Type B pancreatic cell (in vitro differentiated cells): ENCODE measurements around the gene OR2AT4. TPM values are rescaled to one million over a fixed set of nuclear protein-coding genes. Genes with fewer than 3 reads are reported as not detected.
"Not testable (repeated sequence)": the region's sequence is repeated elsewhere in the genome, so short reads cannot be mapped to it uniquely, and the experiment has no call there.

Experiments
- DNase-seq: peaks from one replicate; pipeline ENCODE4 v3.0.0; 2021; ENCODE audit warnings: mixed read lengths; ENCODE audit not compliant: unreplicated experiment; ENCODE audit errors: extremely low spot score
- H3K27ac Mint-ChIP-seq: 2 replicates; pipeline ENCODE4 v1.8.0; 2021; ENCODE audit warnings: mild to moderate bottlenecking, mixed read lengths
- H3K27me3 Mint-ChIP-seq: 2 replicates; pipeline ENCODE4 v1.8.0; 2021; ENCODE audit warnings: mixed read lengths
- H3K36me3 Mint-ChIP-seq: 2 replicates; pipeline ENCODE4 v1.8.0; 2021; ENCODE audit warnings: mixed read lengths
- H3K4me1 Mint-ChIP-seq: one replicate; pipeline ENCODE4 v1.8.0; 2021; ENCODE audit warnings: mixed read lengths; ENCODE audit not compliant: unreplicated experiment
- H3K4me3 Mint-ChIP-seq: 2 replicates; pipeline ENCODE4 v1.8.0; 2021; ENCODE audit warnings: mild to moderate bottlenecking, mixed read lengths
- H3K9me3 Mint-ChIP-seq: 2 replicates; pipeline ENCODE4 v1.8.0; 2021; ENCODE audit warnings: mixed read lengths
- total RNA-seq: library from RNA; stranded (reverse); gene quantifications from 2 replicates; pipeline ENCODE4 v1.2.1, GENCODE V29; 2021; ENCODE audit warnings: low replicate concordance
- TF ChIP-seq, protein P1 (sequence below): fragments of 200-600 bp; sonication (generic); conservative IDR thresholded peaks from 2 replicates; pipeline ENCODE4 v1.5.0; 2021; ENCODE audit warnings: antibody characterized with exemption, mild to moderate bottlenecking

Gene OR2AT4
- total RNA-seq, 1 donor from 2014 or later, result not detected

GRCh38 chr11:75059299-75059698 is 37.4 kb downstream of the OR2AT4 start:
- Mint-ChIP-seq H3K4me1 (no peaks in the 10 kb centered on the region), H3K27ac (no peak overlapping the region), H3K27me3 (peaks cover 10% of the 10 kb centered on the region), H3K9me3 (peaks cover 4% of the 10 kb centered on the region), H3K4me3 (no peak overlapping the region), H3K36me3 (no peaks in the 10 kb centered on the region)
- DNase-seq, result no peak
- TF ChIP-seq, protein P1, sequence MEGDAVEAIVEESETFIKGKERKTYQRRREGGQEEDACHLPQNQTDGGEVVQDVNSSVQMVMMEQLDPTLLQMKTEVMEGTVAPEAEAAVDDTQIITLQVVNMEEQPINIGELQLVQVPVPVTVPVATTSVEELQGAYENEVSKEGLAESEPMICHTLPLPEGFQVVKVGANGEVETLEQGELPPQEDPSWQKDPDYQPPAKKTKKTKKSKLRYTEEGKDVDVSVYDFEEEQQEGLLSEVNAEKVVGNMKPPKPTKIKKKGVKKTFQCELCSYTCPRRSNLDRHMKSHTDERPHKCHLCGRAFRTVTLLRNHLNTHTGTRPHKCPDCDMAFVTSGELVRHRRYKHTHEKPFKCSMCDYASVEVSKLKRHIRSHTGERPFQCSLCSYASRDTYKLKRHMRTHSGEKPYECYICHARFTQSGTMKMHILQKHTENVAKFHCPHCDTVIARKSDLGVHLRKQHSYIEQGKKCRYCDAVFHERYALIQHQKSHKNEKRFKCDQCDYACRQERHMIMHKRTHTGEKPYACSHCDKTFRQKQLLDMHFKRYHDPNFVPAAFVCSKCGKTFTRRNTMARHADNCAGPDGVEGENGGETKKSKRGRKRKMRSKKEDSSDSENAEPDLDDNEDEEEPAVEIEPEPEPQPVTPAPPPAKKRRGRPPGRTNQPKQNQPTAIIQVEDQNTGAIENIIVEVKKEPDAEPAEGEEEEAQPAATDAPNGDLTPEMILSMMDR, result no peak

DNA sequence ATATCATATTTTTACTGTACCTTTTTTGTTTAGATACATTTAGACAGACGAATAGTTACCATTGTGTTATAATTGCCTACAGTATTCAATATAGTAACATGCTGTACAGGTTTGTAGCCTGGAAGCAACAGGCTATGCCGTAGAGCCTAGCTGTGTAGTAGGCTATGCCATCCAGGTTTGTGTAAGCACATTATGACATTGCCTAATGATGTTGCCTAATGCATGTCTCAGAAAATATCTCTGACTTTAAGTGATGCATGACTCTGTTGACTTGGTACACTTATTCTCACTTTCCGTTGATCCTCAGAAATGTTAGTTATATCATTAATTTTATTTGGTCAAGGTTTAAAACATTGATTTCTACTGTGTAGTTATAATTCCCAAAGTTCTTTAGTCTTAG is 39.9 kb downstream of the OR2AT4 start:
- peaks cover 5% of the 10 kb centered on the region for H3K27me3 Mint-ChIP-seq
- no peak overlapping the region for H3K27ac Mint-ChIP-seq
- TF ChIP-seq, protein P1, result no peak
- H3K4me3 Mint-ChIP-seq, result no peak overlapping the region
- no peaks in the 10 kb centered on the region for H3K9me3 Mint-ChIP-seq
- no peaks in the 10 kb centered on the region for H3K4me1 Mint-ChIP-seq
- no peaks in the 10 kb centered on the region for H3K36me3 Mint-ChIP-seq
- no peak for DNase-seq

DNA sequence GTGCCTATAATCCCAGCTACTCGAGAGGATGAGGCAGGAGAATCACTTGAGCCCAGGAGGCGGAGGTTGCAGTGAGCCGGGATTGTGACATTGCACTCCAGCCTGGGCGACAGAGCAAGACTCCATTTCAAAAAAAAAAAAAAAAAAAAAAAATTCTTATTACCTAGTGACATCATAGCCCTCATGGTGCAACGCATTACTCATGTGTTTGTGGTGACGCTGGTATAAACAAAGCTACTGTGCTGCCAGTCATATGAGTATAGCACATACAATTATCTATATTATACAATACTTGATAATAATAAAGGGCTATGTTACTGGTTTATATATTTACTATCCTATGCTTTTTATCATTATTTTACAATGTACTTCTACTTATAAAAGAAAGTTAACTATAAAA is 41.2 kb downstream of the OR2AT4 start:
- H3K4me1 Mint-ChIP-seq, result no peaks in the 10 kb centered on the region
- peaks cover 5% of the 10 kb centered on the region for H3K27me3 Mint-ChIP-seq
- no peak overlapping the region for H3K4me3 Mint-ChIP-seq
- TF ChIP-seq, protein P1, result no peak
- no peak overlapping the region for H3K27ac Mint-ChIP-seq
- no peak for DNase-seq
- no peaks in the 10 kb centered on the region for H3K9me3 Mint-ChIP-seq
- H3K36me3 Mint-ChIP-seq, result no peaks in the 10 kb centered on the region

GRCh38 chr11:75052457-75052856 is 44.2 kb downstream of the OR2AT4 start:
- TF ChIP-seq, protein P1, result no peak
- Mint-ChIP-seq H3K9me3 (no peaks in the 10 kb centered on the region), H3K27ac (no peak overlapping the region), H3K27me3 (no peaks in the 10 kb centered on the region), H3K4me3 (no peak overlapping the region), H3K36me3 (no peaks in the 10 kb centered on the region), H3K4me1 (no peaks in the 10 kb centered on the region)
- no peak for DNase-seq

- H3K36me3 Mint-ChIP-seq, result no peaks in the 10 kb centered on the region
- TF ChIP-seq, protein P1, result no peak
- no peak overlapping the region for H3K27ac Mint-ChIP-seq
- H3K4me1 Mint-ChIP-seq, result no peaks in the 10 kb centered on the region
- H3K9me3 Mint-ChIP-seq, result no peaks in the 10 kb centered on the region
- H3K4me3 Mint-ChIP-seq, result no peak overlapping the region
- H3K27me3 Mint-ChIP-seq, result no peaks in the 10 kb centered on the region
- DNase-seq, result no peak
Observed at GRCh38 chr11:75051043-75051442, 45.6 kb downstream of the OR2AT4 start.

DNA sequence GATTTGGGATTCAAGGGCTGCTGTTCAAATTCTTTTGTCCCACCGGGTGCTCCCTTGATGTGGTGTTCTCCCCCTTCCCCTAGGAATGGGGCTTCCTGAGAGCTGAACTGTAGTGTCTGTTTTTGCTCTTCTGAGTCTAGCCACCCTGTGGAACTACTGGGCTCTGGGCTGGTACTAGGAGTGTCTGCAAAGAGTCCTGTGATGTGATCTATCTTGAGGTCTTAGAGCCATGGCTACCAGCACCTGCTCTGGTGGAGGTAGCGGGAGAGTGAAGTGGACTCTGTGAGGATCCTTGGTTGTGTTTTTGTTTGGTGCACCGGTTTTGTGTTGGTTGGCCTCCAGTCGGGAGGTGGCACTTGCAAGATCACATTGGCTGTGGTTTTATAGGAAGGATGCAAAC is 46.2 kb downstream of the OR2AT4 start:
- H3K27ac Mint-ChIP-seq, result no peak overlapping the region
- no peaks in the 10 kb centered on the region for H3K4me1 Mint-ChIP-seq
- no peaks in the 10 kb centered on the region for H3K36me3 Mint-ChIP-seq
- no peak overlapping the region for H3K4me3 Mint-ChIP-seq
- H3K9me3 Mint-ChIP-seq, result no peaks in the 10 kb centered on the region
- no peak for DNase-seq
- no peaks in the 10 kb centered on the region for H3K27me3 Mint-ChIP-seq
- TF ChIP-seq, protein P1, result no peak

DNA sequence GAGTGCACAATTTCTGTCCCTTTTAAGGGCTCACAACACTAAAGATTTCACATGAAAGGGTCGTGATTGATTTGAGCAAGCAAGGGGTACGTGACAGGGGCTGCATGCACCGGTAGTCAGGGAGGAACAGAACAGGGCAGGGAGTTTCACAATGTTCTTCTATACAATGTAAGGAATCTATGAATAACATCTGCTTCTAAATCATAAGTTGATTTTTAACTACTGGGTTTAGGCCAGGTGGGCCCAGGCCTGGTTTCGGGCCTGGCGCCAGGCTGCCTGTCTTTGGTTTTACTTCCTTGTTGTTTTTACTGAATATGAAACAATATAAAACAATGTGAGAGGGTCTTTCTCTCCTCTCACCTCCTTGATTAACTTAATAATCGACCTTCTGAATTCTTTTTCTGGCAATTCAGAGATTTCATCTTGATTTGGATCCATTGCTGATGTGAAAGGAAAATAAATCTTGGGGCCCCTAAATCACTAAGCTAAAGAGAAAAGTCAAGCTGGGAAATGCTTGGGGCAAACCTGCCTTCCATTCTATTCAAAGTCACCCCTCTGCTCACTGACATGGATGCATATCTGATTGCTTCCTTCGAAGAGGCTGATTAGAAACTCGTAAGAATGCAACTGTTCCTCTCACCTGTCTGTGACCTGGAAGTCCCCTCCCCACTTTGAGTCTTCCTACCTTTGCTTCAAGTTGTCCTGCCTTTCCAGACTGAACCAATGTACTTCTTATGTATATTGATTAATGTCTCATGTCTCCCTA is 47.0 kb downstream of the OR2AT4 start:
- not testable (repeated sequence) for H3K27ac Mint-ChIP-seq, H3K9me3 Mint-ChIP-seq, H3K36me3 Mint-ChIP-seq, DNase-seq, H3K4me3 Mint-ChIP-seq, H3K4me1 Mint-ChIP-seq, H3K27me3 Mint-ChIP-seq
